ENCODE results near the gene NUDT8.

DNA sequence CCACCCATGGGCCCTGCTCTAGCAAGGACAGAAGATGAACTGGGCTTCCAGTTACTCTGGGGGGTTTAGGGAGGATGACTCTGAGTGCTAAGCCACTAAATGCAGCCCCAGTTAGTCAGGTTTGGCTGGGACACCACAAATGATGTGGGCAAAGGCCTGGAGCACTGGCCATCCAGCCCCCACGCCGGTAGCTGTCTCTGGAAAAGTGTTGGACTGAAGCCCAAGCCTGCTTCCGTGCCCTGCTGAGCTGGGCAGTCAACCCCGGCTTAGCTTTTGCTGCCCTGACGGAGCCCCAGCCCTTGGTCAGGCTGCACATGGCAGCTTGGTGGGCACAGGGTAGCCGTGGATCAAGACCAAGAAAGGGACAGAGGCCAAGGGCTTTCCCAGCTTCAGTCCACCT, 51.8 kb downstream of the NUDT8 start:
- TF ChIP-seq BACH2 (CRISPR knock-in tag; IDR thresholded peaks at IDR 0.05; ENCODE audit: borderline replicate concordance) (no peak), ZFP3 (CRISPR knock-in tag; IDR thresholded peaks at IDR 0.05) (no peak)
- TF ChIP-seq, protein P1, sequence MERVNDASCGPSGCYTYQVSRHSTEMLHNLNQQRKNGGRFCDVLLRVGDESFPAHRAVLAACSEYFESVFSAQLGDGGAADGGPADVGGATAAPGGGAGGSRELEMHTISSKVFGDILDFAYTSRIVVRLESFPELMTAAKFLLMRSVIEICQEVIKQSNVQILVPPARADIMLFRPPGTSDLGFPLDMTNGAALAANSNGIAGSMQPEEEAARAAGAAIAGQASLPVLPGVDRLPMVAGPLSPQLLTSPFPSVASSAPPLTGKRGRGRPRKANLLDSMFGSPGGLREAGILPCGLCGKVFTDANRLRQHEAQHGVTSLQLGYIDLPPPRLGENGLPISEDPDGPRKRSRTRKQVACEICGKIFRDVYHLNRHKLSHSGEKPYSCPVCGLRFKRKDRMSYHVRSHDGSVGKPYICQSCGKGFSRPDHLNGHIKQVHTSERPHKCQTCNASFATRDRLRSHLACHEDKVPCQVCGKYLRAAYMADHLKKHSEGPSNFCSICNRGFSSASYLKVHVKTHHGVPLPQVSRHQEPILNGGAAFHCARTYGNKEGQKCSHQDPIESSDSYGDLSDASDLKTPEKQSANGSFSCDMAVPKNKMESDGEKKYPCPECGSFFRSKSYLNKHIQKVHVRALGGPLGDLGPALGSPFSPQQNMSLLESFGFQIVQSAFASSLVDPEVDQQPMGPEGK (CRISPR knock-in tag; IDR thresholded peaks at IDR 0.05; ENCODE audit: borderline replicate concordance): no peak
- TF ChIP-seq, protein P2, sequence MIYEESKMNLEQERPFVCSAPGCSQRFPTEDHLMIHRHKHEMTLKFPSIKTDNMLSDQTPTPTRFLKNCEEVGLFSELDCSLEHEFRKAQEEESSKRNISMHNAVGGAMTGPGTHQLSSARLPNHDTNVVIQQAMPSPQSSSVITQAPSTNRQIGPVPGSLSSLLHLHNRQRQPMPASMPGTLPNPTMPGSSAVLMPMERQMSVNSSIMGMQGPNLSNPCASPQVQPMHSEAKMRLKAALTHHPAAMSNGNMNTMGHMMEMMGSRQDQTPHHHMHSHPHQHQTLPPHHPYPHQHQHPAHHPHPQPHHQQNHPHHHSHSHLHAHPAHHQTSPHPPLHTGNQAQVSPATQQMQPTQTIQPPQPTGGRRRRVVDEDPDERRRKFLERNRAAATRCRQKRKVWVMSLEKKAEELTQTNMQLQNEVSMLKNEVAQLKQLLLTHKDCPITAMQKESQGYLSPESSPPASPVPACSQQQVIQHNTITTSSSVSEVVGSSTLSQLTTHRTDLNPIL (CRISPR knock-in tag; IDR thresholded peaks at IDR 0.05; ENCODE audit: low read depth): no peak

Measured in SK-N-SH treated with all-trans-retinoic acid at 6 μM for 48 hours (cell line).